ENCODE measurements around the gene FNBP1. TPM values are rescaled to one million over a fixed set of nuclear protein-coding genes. Genes with fewer than 3 reads are reported as not detected.

Gene FNBP1
- total and polyA plus RNA-seq, 4 donors, result 21.9 to 92.9 (median 63.8) TPM

- DNase-seq (no peak), ATAC-seq (ENCODE audit: low FRiP score) (no peak)
- intact Hi-C loops (cut with DNase I), result no loop called here
- peaks cover 0 to 2% of the 10 kb centered on the region in 2 donors for H3K36me3 ChIP-seq (ENCODE audit: control insufficient read depth in 1 of 2, insufficient read depth in 2 of 2, low read length in 1 of 2)
- H3K4me3 ChIP-seq (ENCODE audit: low read length in 2 of 2), result no peak overlapping the region
- H3K9me3 ChIP-seq (ENCODE audit: control insufficient read depth, low read length), result no peaks in the 10 kb centered on the region
- no peaks in the 10 kb centered on the region for H3K4me1 ChIP-seq (ENCODE audit: control insufficient read depth in 1 of 2, insufficient read depth in 2 of 2, low read length in 2 of 2)
- H3K27me3 ChIP-seq (ENCODE audit: control insufficient read depth in 1 of 2, insufficient read depth in 2 of 2, low read length in 1 of 2), result no peaks in the 10 kb centered on the region
- no peak overlapping the region for H3K27ac ChIP-seq (ENCODE audit: low read depth in 1 of 2, low read length in 2 of 2)
- 74 to 81% methylated on average over 3 of the region's 3 CpGs for WGBS, 2 donors
Observed at GRCh38 chr9:129919841-129920240, 123.1 kb downstream of the FNBP1 start.

GRCh38 chr9:129919277-129919676 lies 123.7 kb downstream of the FNBP1 start:
- DNase-seq, result no peak
- Histone ChIP-seq H3K4me3 (ENCODE audit: low read length in 2 of 2) (no peak overlapping the region), H3K27me3 (ENCODE audit: control insufficient read depth in 1 of 2, insufficient read depth in 2 of 2, low read length in 1 of 2) (no peaks in the 10 kb centered on the region), H3K27ac (ENCODE audit: low read depth in 1 of 2, low read length in 2 of 2) (no peak overlapping the region), H3K4me1 (ENCODE audit: control insufficient read depth in 1 of 2, insufficient read depth in 2 of 2, low read length in 2 of 2) (no peaks in the 10 kb centered on the region), H3K9me3 (ENCODE audit: control insufficient read depth, low read length) (no peaks in the 10 kb centered on the region), H3K36me3 (ENCODE audit: control insufficient read depth in 1 of 2, insufficient read depth in 2 of 2, low read length in 1 of 2) (peaks cover 0 to 2% of the 10 kb centered on the region in 2 donors)
- WGBS, 2 donors, result 60 to 75% methylated on average over 3 of the region's 3 CpGs
- intact Hi-C loops (cut with DNase I), result no loop called here
- no peak for ATAC-seq (ENCODE audit: low FRiP score)

- Histone ChIP-seq H3K9me3 (ENCODE audit: control insufficient read depth, low read length) (no peaks in the 10 kb centered on the region), H3K27me3 (ENCODE audit: control insufficient read depth in 1 of 2, insufficient read depth in 2 of 2, low read length in 1 of 2) (no peaks in the 10 kb centered on the region), H3K27ac (ENCODE audit: low read depth in 1 of 2, low read length in 2 of 2) (no peak overlapping the region), H3K4me1 (ENCODE audit: control insufficient read depth in 1 of 2, insufficient read depth in 2 of 2, low read length in 2 of 2) (no peaks in the 10 kb centered on the region), H3K36me3 (ENCODE audit: control insufficient read depth in 1 of 2, insufficient read depth in 2 of 2, low read length in 1 of 2) (peaks cover 0 to 2% of the 10 kb centered on the region in 2 donors), H3K4me3 (ENCODE audit: low read length in 2 of 2) (no peak overlapping the region)
- WGBS, 2 donors, result 89 to 91% methylated on average over 14 of the region's 14 CpGs
- no peak for DNase-seq
- intact Hi-C loops (cut with DNase I), result no loop called here
- ATAC-seq (ENCODE audit: low FRiP score), result no peak
Observed at GRCh38 chr9:129918296-129918950, 124.6 kb downstream of the FNBP1 start.

GRCh38 chr9:129916707-129917106 lies 126.3 kb downstream of the FNBP1 start:
- DNase-seq (no peak), ATAC-seq (ENCODE audit: low FRiP score) (no peak)
- Histone ChIP-seq H3K4me3 (ENCODE audit: low read length in 2 of 2) (no peak overlapping the region), H3K36me3 (ENCODE audit: control insufficient read depth in 1 of 2, insufficient read depth in 2 of 2, low read length in 1 of 2) (peaks cover 0 to 2% of the 10 kb centered on the region in 2 donors), H3K9me3 (ENCODE audit: control insufficient read depth, low read length) (no peaks in the 10 kb centered on the region), H3K27ac (ENCODE audit: low read depth in 1 of 2, low read length in 2 of 2) (no peak overlapping the region), H3K4me1 (ENCODE audit: control insufficient read depth in 1 of 2, insufficient read depth in 2 of 2, low read length in 2 of 2) (no peaks in the 10 kb centered on the region), H3K27me3 (ENCODE audit: control insufficient read depth in 1 of 2, insufficient read depth in 2 of 2, low read length in 1 of 2) (no peaks in the 10 kb centered on the region)
- WGBS, 2 donors, result 92 to 93% methylated on average over 7 of the region's 7 CpGs
- intact Hi-C loops (cut with DNase I), result no loop called here

GRCh38 chr9:129914051-129914450 lies 128.9 kb downstream of the FNBP1 start:
- DNase-seq, result no peak
- WGBS, 2 donors, result 96 to 99% methylated on average over 5 of the region's 5 CpGs
- H3K4me1 ChIP-seq (ENCODE audit: control insufficient read depth in 1 of 2, insufficient read depth in 2 of 2, low read length in 2 of 2), result no peaks in the 10 kb centered on the region
- H3K36me3 ChIP-seq (ENCODE audit: control insufficient read depth in 1 of 2, insufficient read depth in 2 of 2, low read length in 1 of 2), result peaks cover 0 to 3% of the 10 kb centered on the region in 2 donors
- H3K9me3 ChIP-seq (ENCODE audit: control insufficient read depth, low read length), result no peaks in the 10 kb centered on the region
- H3K27me3 ChIP-seq (ENCODE audit: control insufficient read depth in 1 of 2, insufficient read depth in 2 of 2, low read length in 1 of 2), result no peaks in the 10 kb centered on the region
- intact Hi-C loops (cut with DNase I), result no loop called here
- H3K4me3 ChIP-seq (ENCODE audit: low read length in 2 of 2), result no peak overlapping the region
- no peak overlapping the region for H3K27ac ChIP-seq (ENCODE audit: low read depth in 1 of 2, low read length in 2 of 2)
- no peak for ATAC-seq (ENCODE audit: low FRiP score)

- H3K27me3 ChIP-seq (ENCODE audit: control insufficient read depth in 1 of 2, insufficient read depth in 2 of 2, low read length in 1 of 2), result no peaks in the 10 kb centered on the region
- H3K4me1 ChIP-seq (ENCODE audit: control insufficient read depth in 1 of 2, insufficient read depth in 2 of 2, low read length in 2 of 2), result no peaks in the 10 kb centered on the region
- WGBS, 2 donors, result 84 to 90% methylated on average over 15 of the region's 15 CpGs
- H3K9me3 ChIP-seq (ENCODE audit: control insufficient read depth, low read length), result no peaks in the 10 kb centered on the region
- DNase-seq (peak in 1 of 2 donors; percentile 59), ATAC-seq (ENCODE audit: low FRiP score) (peak; percentile 63)
- peaks cover 0 to 1% of the 10 kb centered on the region in 2 donors for H3K36me3 ChIP-seq (ENCODE audit: control insufficient read depth in 1 of 2, insufficient read depth in 2 of 2, low read length in 1 of 2)
- H3K27ac ChIP-seq (ENCODE audit: low read depth in 1 of 2, low read length in 2 of 2), result no peak overlapping the region
- H3K4me3 ChIP-seq (ENCODE audit: low read length in 2 of 2), result no peak overlapping the region
- intact Hi-C loops (cut with DNase I), result no loop called here
Observed at GRCh38 chr9:129910628-129911567, 132.1 kb downstream of the FNBP1 start.

GRCh38 chr9:129909851-129910250 lies 133.1 kb downstream of the FNBP1 start:
- H3K4me1 ChIP-seq (ENCODE audit: control insufficient read depth in 1 of 2, insufficient read depth in 2 of 2, low read length in 2 of 2), result no peaks in the 10 kb centered on the region
- no peak overlapping the region for H3K27ac ChIP-seq (ENCODE audit: low read depth in 1 of 2, low read length in 2 of 2)
- ATAC-seq (ENCODE audit: low FRiP score) (no peak), DNase-seq (no peak)
- H3K4me3 ChIP-seq (ENCODE audit: low read length in 2 of 2), result no peak overlapping the region
- H3K27me3 ChIP-seq (ENCODE audit: control insufficient read depth in 1 of 2, insufficient read depth in 2 of 2, low read length in 1 of 2), result no peaks in the 10 kb centered on the region
- intact Hi-C loops (cut with DNase I), result no loop called here
- peaks cover 0 to 1% of the 10 kb centered on the region in 2 donors for H3K36me3 ChIP-seq (ENCODE audit: control insufficient read depth in 1 of 2, insufficient read depth in 2 of 2, low read length in 1 of 2)
- 93 to 96% methylated on average over 9 of the region's 9 CpGs for WGBS, 2 donors
- no peaks in the 10 kb centered on the region for H3K9me3 ChIP-seq (ENCODE audit: control insufficient read depth, low read length)

- Histone ChIP-seq H3K36me3 (ENCODE audit: control insufficient read depth in 1 of 2, insufficient read depth in 2 of 2, low read length in 1 of 2) (peaks cover 0 to 1% of the 10 kb centered on the region in 2 donors), H3K4me3 (ENCODE audit: low read length in 2 of 2) (no peak overlapping the region), H3K9me3 (ENCODE audit: control insufficient read depth, low read length) (no peaks in the 10 kb centered on the region), H3K27ac (ENCODE audit: low read depth in 1 of 2, low read length in 2 of 2) (no peak overlapping the region), H3K27me3 (ENCODE audit: control insufficient read depth in 1 of 2, insufficient read depth in 2 of 2, low read length in 1 of 2) (no peaks in the 10 kb centered on the region), H3K4me1 (ENCODE audit: control insufficient read depth in 1 of 2, insufficient read depth in 2 of 2, low read length in 2 of 2) (no peaks in the 10 kb centered on the region)
- intact Hi-C loops (cut with DNase I), result no loop called here
- DNase-seq (no peak), ATAC-seq (ENCODE audit: low FRiP score) (no peak)
- WGBS, 2 donors, result 75 to 78% methylated on average over 4 of the region's 4 CpGs
Observed at GRCh38 chr9:129908906-129909305, 134.1 kb downstream of the FNBP1 start.

Data from aorta (tissue), 5 donors.